Tibial nerve (tissue), 4 donors: ENCODE results near the gene NAT14. TPM values are rescaled to one million over a fixed set of nuclear protein-coding genes. Genes with fewer than 3 reads are reported as not detected.
"Not testable (repeated sequence)": the region's sequence is repeated elsewhere in the genome, so short reads cannot be mapped to it uniquely, and the experiment has no call there.

ENCODE experiments used
- DNase-seq, 2 donors: peaks; one replicate each; pipeline ENCODE4 v3.0.0-alpha.2; 2019; ENCODE audit warnings: low spot score in 2 of 2
- H3K27ac ChIP-seq, 4 donors: fragments of 200-600 bp; sonication (generic) in 3 of 4; one replicate each; pipeline ENCODE4 v1.5.1; 2017 to 2019; ENCODE audit warnings: mild to moderate bottlenecking in 1 of 4
- H3K27me3 ChIP-seq, 2 donors: fragments of 200-600 bp; sonication (generic) in 1 of 2; one replicate each; pipeline versions ENCODE4 v1.5.1 to v1.6.0; 2017 to 2019
- H3K36me3 ChIP-seq, 3 donors: fragments of 200-600 bp; sonication (generic); one replicate each; pipeline ENCODE4 v1.5.1; 2018 to 2019
- H3K4me1 ChIP-seq, 4 donors: fragments of 200-600 bp; sonication (generic) in 3 of 4; one replicate each; pipeline ENCODE4 v1.5.1; 2017 to 2019
- H3K4me3 ChIP-seq, 4 donors: fragments of 200-600 bp; sonication (generic) in 3 of 4; one replicate each; pipeline ENCODE4 v1.5.1; 2017 to 2019; ENCODE audit warnings: mild to moderate bottlenecking in 1 of 4, moderate library complexity in 1 of 4
- H3K9me3 ChIP-seq, 4 donors: fragments of 200-600 bp; sonication (generic) in 3 of 4; one replicate each; pipeline ENCODE4 v1.5.1; 2017 to 2019
- CTCF ChIP-seq, 5 experiments: fragments of 200-600 bp in 3 of 5; fragments of 450-650 bp in 2 of 5; sonication (generic) in 3 of 5; IDR thresholded peaks; one replicate each; pipeline ENCODE4 v1.5.1; 2016 to 2019; ENCODE audit warnings: antibody characterized with exemption in 5 of 5, mild to moderate bottlenecking in 3 of 5, moderate library complexity in 2 of 5
- EP300 ChIP-seq, 2 donors: sonication (generic); formaldehyde crosslinking; IDR thresholded peaks; one replicate each; pipeline ENCODE4 v1.6.1; 2017; ENCODE audit warnings: antibody characterized with exemption in 2 of 2, mild to moderate bottlenecking in 1 of 2
- POLR2A ChIP-seq, 2 donors: fragments of 450-650 bp; IDR thresholded peaks; one replicate each; pipeline ENCODE4 v1.6.1; 2017; ENCODE audit warnings: antibody characterized with exemption in 2 of 2, mild to moderate bottlenecking in 2 of 2, moderate library complexity in 2 of 2
- WGBS, 2 donors: methylation state at CpG; one replicate each; pipeline ENCODE4 v1.1.5; 2018; 5-methylcytosine and 5-hydroxymethylcytosine counted together
- total RNA-seq, 4 donors: library from RNA; depleted of rRNA; stranded (reverse); fragments of >200 nt; gene quantifications; one replicate each; pipeline ENCODE4 v1.1.0, GENCODE V29; 2016

The NAT14 gene
- total RNA-seq, 4 donors from 2014 or later: 3.1 to 8.0 (median 4.3) TPM

GRCh38 chr19:55443824-55444480, 41.0 kb upstream of the NAT14 start:
- peaks cover 0 to 70% of the 10 kb centered on the region in 2 donors for H3K27me3 ChIP-seq
- H3K4me3 ChIP-seq: no peak overlapping the region
- WGBS, 2 donors: 31 to 35% methylated on average over 18 of the region's 18 CpGs
- H3K4me1 ChIP-seq: peaks cover 0 to 38% (median 15%) of the 10 kb centered on the region in 4 donors
- peak overlapping the region in 1 of 4 donors; percentile 66 for H3K27ac ChIP-seq
- no peaks in the 10 kb centered on the region for H3K36me3 ChIP-seq
- H3K9me3 ChIP-seq: no peaks in the 10 kb centered on the region
- TF ChIP-seq POLR2A (IDR thresholded peaks at IDR 0.05): no peak
- no peak for TF ChIP-seq CTCF (IDR thresholded peaks at IDR 0.05)
- TF ChIP-seq EP300 (IDR thresholded peaks at IDR 0.05): no peak
- DNase-seq: no peak

GRCh38 chr19:55444646-55445045, 40.3 kb upstream of the NAT14 start:
- Histone ChIP-seq H3K4me1 (peaks cover 0 to 38% (median 15%) of the 10 kb centered on the region in 4 donors), H3K27ac (no peak overlapping the region), H3K9me3 (no peaks in the 10 kb centered on the region), H3K36me3 (no peaks in the 10 kb centered on the region), H3K27me3 (peaks cover 0 to 70% of the 10 kb centered on the region in 2 donors), H3K4me3 (no peak overlapping the region)
- 43 to 51% methylated on average over 10 to 11 of the region's 11 CpGs for WGBS, 2 donors
- TF ChIP-seq POLR2A (IDR thresholded peaks at IDR 0.05) (no peak), CTCF (IDR thresholded peaks at IDR 0.05) (no peak), EP300 (IDR thresholded peaks at IDR 0.05) (no peak)
- no peak for DNase-seq

- TF ChIP-seq POLR2A (IDR thresholded peaks at IDR 0.05): no peak
- no peak for TF ChIP-seq EP300 (IDR thresholded peaks at IDR 0.05)
- no peak for TF ChIP-seq CTCF (IDR thresholded peaks at IDR 0.05)
- DNase-seq: no peak
- no peak overlapping the region for H3K4me3 ChIP-seq
- no peak overlapping the region for H3K27ac ChIP-seq
- no peaks in the 10 kb centered on the region for H3K36me3 ChIP-seq
- H3K27me3 ChIP-seq: peaks cover 0 to 66% of the 10 kb centered on the region in 2 donors
- WGBS, 2 donors: 65 to 73% methylated on average over 8 of the region's 8 CpGs
- no peaks in the 10 kb centered on the region for H3K9me3 ChIP-seq
- H3K4me1 ChIP-seq: peaks cover 0 to 29% (median 11%) of the 10 kb centered on the region in 4 donors
Observed at GRCh38 chr19:55446060-55446459, 38.9 kb upstream of the NAT14 start.

GRCh38 chr19:55447421-55448174, 37.4 kb upstream of the NAT14 start:
- H3K27me3 ChIP-seq: peaks cover 0 to 71% of the 10 kb centered on the region in 2 donors
- WGBS, 2 donors: 28 to 43% methylated on average over 8 to 16 of the region's 16 CpGs

GRCh38 chr19:55448175-55448490, 36.9 kb upstream of the NAT14 start:
- H3K27me3 ChIP-seq: peaks cover 0 to 67% of the 10 kb centered on the region in 2 donors
- H3K27ac ChIP-seq, H3K36me3 ChIP-seq, H3K4me3 ChIP-seq, H3K9me3 ChIP-seq, DNase-seq: not testable (repeated sequence)
- H3K4me1 ChIP-seq: peaks cover 0 to 30% (median 15%) of the 10 kb centered on the region in 4 donors
- WGBS, 2 donors: 83 to 89% methylated on average over 5 of the region's 5 CpGs

More at GRCh38 chr19:55447421-55448174, 37.4 kb upstream of the NAT14 start:
- peaks cover 0 to 30% (median 17%) of the 10 kb centered on the region in 4 donors for H3K4me1 ChIP-seq
- no peak for DNase-seq
- no peaks in the 10 kb centered on the region for H3K36me3 ChIP-seq
- peak overlapping the region in 1 of 4 donors; percentile 3 for H3K27ac ChIP-seq
- H3K4me3 ChIP-seq: no peak overlapping the region
- H3K9me3 ChIP-seq: no peaks in the 10 kb centered on the region
- no peak for TF ChIP-seq CTCF (IDR thresholded peaks at IDR 0.05)
- TF ChIP-seq POLR2A (IDR thresholded peaks at IDR 0.05): no peak
- TF ChIP-seq EP300 (IDR thresholded peaks at IDR 0.05): no peak
